H9 (cell line): Measurements from ENCODE around the gene ADCY1. TPM values are rescaled to one million over a fixed set of nuclear protein-coding genes. Genes with fewer than 3 reads are reported as not detected.

Source experiments
- DNase-seq: peaks from one replicate; pipeline ENCODE4 v3.0.0-alpha.2; 2017
- H2AFZ ChIP-seq: one replicate; pipeline ENCODE4 v1.6.1; 2013; ENCODE audit warnings: mild to moderate bottlenecking, low read length, control low read depth, moderate library complexity
- H2AK5ac ChIP-seq: 2 replicates; pipeline ENCODE4 v1.6.1; 2013; ENCODE audit warnings: low read length, control low read depth, mixed read lengths; ENCODE audit not compliant: insufficient read length
- H2BK120ac ChIP-seq: one replicate; pipeline ENCODE4 v1.6.1; 2013; ENCODE audit warnings: low read depth, mild to moderate bottlenecking, low read length, control low read depth, inconsistent platforms; ENCODE audit not compliant: poor library complexity, severe bottlenecking
- H2BK12ac ChIP-seq: 2 replicates; pipeline ENCODE4 v1.6.1; 2013; ENCODE audit warnings: low read length, control low read depth, mixed read lengths, low read depth; ENCODE audit not compliant: insufficient read length
- H2BK15ac ChIP-seq: 2 replicates; pipeline ENCODE4 v1.6.1; 2013; ENCODE audit warnings: low read depth, low read length, control low read depth
- H2BK20ac ChIP-seq: one replicate; pipeline ENCODE4 v1.6.1; 2013; ENCODE audit warnings: low read depth, mild to moderate bottlenecking, low read length, control low read depth, inconsistent platforms; ENCODE audit not compliant: poor library complexity, severe bottlenecking
- H2BK5ac ChIP-seq: 2 replicates; pipeline ENCODE4 v1.6.1; 2013; ENCODE audit warnings: low read length, control low read depth, mixed read lengths; ENCODE audit not compliant: insufficient read length
- H3K14ac ChIP-seq: 2 replicates; pipeline ENCODE4 v1.6.1; 2013; ENCODE audit warnings: low read length, control low read depth; ENCODE audit not compliant: insufficient read depth
- H3K18ac ChIP-seq: 2 replicates; pipeline ENCODE4 v1.6.1; 2013; ENCODE audit warnings: low read depth, mild to moderate bottlenecking, mixed read lengths, low read length, control low read depth; ENCODE audit not compliant: insufficient read length
- H3K23ac ChIP-seq: 2 replicates; pipeline ENCODE4 v1.6.1; 2013; ENCODE audit warnings: low read length, control low read depth, mixed read lengths, low read depth; ENCODE audit not compliant: insufficient read length
- H3K23me2 ChIP-seq: 2 replicates; pipeline ENCODE4 v1.6.1; 2013; ENCODE audit warnings: low read depth, mild to moderate bottlenecking, mixed read lengths, low read length, control low read depth; ENCODE audit not compliant: insufficient read length, poor library complexity, severe bottlenecking
- H3K27ac ChIP-seq: 2 replicates; pipeline ENCODE4 v1.5.1; 2013; ENCODE audit warnings: low read length, control low read depth, mixed read lengths, low read depth; ENCODE audit not compliant: insufficient read length
- H3K27me3 ChIP-seq: 2 replicates; pipeline ENCODE4 v1.6.1; 2013; ENCODE audit warnings: low read length, control low read depth, inconsistent platforms; ENCODE audit not compliant: insufficient read depth
- H3K4ac ChIP-seq: 2 replicates; pipeline ENCODE4 v1.6.1; 2013; ENCODE audit warnings: low read depth, mild to moderate bottlenecking, control low read depth, inconsistent platforms, low read length, moderate library complexity
- H3K4me1 ChIP-seq: 2 replicates; pipeline ENCODE4 v1.6.1; 2013; ENCODE audit warnings: low read length, control low read depth, inconsistent platforms; ENCODE audit not compliant: insufficient read depth
- H3K4me2 ChIP-seq: 2 replicates; pipeline ENCODE4 v1.6.1; 2013; ENCODE audit warnings: low read length, control low read depth, mixed read lengths; ENCODE audit not compliant: insufficient read length, insufficient read depth
- H3K56ac ChIP-seq: 2 replicates; pipeline ENCODE4 v1.6.1; 2013; ENCODE audit warnings: low read depth, mild to moderate bottlenecking, mixed read lengths, low read length, control low read depth; ENCODE audit not compliant: insufficient read length
- H3K79me1 ChIP-seq: 2 replicates; pipeline ENCODE4 v1.6.1; 2013; ENCODE audit warnings: low read depth, mild to moderate bottlenecking, moderate library complexity, low read length, control low read depth, inconsistent platforms; ENCODE audit not compliant: insufficient read depth, poor library complexity, severe bottlenecking
- H3K79me2 ChIP-seq: 2 replicates; pipeline ENCODE4 v1.6.1; 2013; ENCODE audit warnings: low read length, control low read depth, inconsistent platforms; ENCODE audit not compliant: insufficient read depth
- H3K9ac ChIP-seq: 2 replicates; pipeline ENCODE4 v1.6.1; 2013; ENCODE audit warnings: low read length, control low read depth, mixed read lengths; ENCODE audit not compliant: insufficient read length; ENCODE audit errors: extremely low read depth
- H3K9me3 ChIP-seq: one replicate; pipeline ENCODE4 v1.6.1; 2013; ENCODE audit warnings: low read depth, low read length, inconsistent platforms; ENCODE audit not compliant: control insufficient read depth
- H3T11ph ChIP-seq: one replicate; pipeline ENCODE4 v1.6.1; 2013; ENCODE audit warnings: mild to moderate bottlenecking, low read length, control low read depth, inconsistent platforms
- H4K20me1 ChIP-seq: one replicate; pipeline ENCODE4 v1.6.1; 2013; ENCODE audit not compliant: control insufficient read depth, insufficient read length, insufficient read depth
- H4K5ac ChIP-seq: 2 replicates; pipeline ENCODE4 v1.6.1; 2013; ENCODE audit warnings: low read depth, mild to moderate bottlenecking, mixed read lengths, low read length, control low read depth; ENCODE audit not compliant: insufficient read length
- H4K8ac ChIP-seq: replicated peaks from 2 replicates; pipeline ENCODE4 v1.6.1; 2013; ENCODE audit warnings: low read length, control low read depth, mixed read lengths, low read depth; ENCODE audit not compliant: insufficient read length
- H4K91ac ChIP-seq: 2 replicates; pipeline ENCODE4 v1.6.1; 2013; ENCODE audit warnings: low read depth, mild to moderate bottlenecking, moderate library complexity, mixed read lengths, low read length, control low read depth; ENCODE audit not compliant: insufficient read length
- H3K27ac Mint-ChIP-seq, 3 experiments: 2 replicates in 2 of 3; 3 replicates in 1 of 3; pipeline ENCODE4 v1.8.0; 2020 to 2021; ENCODE audit warnings: mixed read lengths in 3 of 3, mild to moderate bottlenecking in 1 of 3, moderate library complexity in 1 of 3
- H3K27me3 Mint-ChIP-seq: 2 replicates; pipeline ENCODE4 v1.8.0; 2021; ENCODE audit warnings: low read depth, mild to moderate bottlenecking, moderate library complexity, mixed read lengths
- H3K36me3 Mint-ChIP-seq, 3 experiments: 2 replicates in 2 of 3; 3 replicates in 1 of 3; pipeline ENCODE4 v1.8.0; 2020 to 2021; ENCODE audit warnings: low read depth in 3 of 3, mixed read lengths in 3 of 3; ENCODE audit not compliant: insufficient read depth in 1 of 3
- H3K4me1 Mint-ChIP-seq, 2 experiments: 2 replicates each; pipeline ENCODE4 v1.8.0; 2020; ENCODE audit warnings: mixed read lengths in 2 of 2
- H3K4me3 Mint-ChIP-seq, 2 experiments: 2 replicates in 1 of 2; 3 replicates in 1 of 2; pipeline ENCODE4 v1.8.0; 2020 to 2021; ENCODE audit warnings: mild to moderate bottlenecking in 2 of 2, mixed read lengths in 2 of 2, moderate library complexity in 1 of 2
- H3K9me3 Mint-ChIP-seq, 2 experiments: 2 replicates in 1 of 2; 3 replicates in 1 of 2; pipeline ENCODE4 v1.8.0; 2020; ENCODE audit warnings: mild to moderate bottlenecking in 2 of 2, mixed read lengths in 2 of 2, moderate library complexity in 1 of 2
- CTCF ChIP-seq: fragments of 200-600 bp; sonication (generic); conservative IDR thresholded peaks from 3 replicates; pipeline ENCODE4 v1.8.0; 2021; ENCODE audit warnings: antibody characterized with exemption, mild to moderate bottlenecking
- WGBS: extraction: QIAGEN DNeasy Blood & Tissue Kit; methylation state at CpG from one replicate; pipeline ENCODE4 v1.1.7; 2013; ENCODE audit warnings: missing lambda C conversion rate, low lambda C conversion rate, mixed read lengths; ENCODE audit not compliant: insufficient read length; ENCODE audit errors: extremely low coverage; 5-methylcytosine and 5-hydroxymethylcytosine counted together
- total RNA-seq: library from RNA; stranded (reverse); gene quantifications from 2 replicates; pipeline ENCODE4 v1.2.1, GENCODE V29; 2021

Gene ADCY1
- total RNA-seq, 1 experiment from 2014 or later = 21.6 TPM

DNA sequence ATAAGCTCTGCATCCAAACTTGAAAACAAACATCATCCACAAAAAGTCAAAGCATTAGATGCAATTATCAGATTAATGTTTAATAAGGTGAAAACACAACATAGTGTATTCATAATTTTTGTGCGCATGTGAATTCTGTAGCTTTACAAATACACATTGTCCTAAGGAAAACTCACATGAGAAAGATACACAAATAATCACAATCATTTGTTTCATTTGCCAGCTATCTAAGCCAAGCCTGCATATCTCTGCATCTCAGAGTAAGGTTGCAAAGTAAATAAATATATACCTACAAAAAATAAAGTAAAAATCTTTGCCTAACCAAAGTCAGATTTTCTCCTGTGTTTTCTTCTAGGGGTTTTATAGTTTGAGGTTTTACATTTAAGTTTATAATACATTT, 57.4 kb downstream of the ADCY1 start:
- H4K8ac ChIP-seq = no peak overlapping the region
- no peak overlapping the region for H2BK120ac ChIP-seq
- H3K9ac ChIP-seq = no peak overlapping the region
- no peak overlapping the region for H4K5ac ChIP-seq
- H3K27me3 ChIP-seq = no peaks in the 10 kb centered on the region
- no peak overlapping the region for H3K56ac ChIP-seq
- no peak overlapping the region for H2AK5ac ChIP-seq
- H3K14ac ChIP-seq = no peak overlapping the region
- H3K4me1 ChIP-seq = no peaks in the 10 kb centered on the region
- H3K36me3 Mint-ChIP-seq = peaks cover 18 to 24% (median 24%) of the 10 kb centered on the region in 3 experiments
- H3K27ac ChIP-seq = no peak overlapping the region
- no peak overlapping the region for H2AFZ ChIP-seq
- H4K20me1 ChIP-seq = no peaks in the 10 kb centered on the region
- no peak overlapping the region for H3K23ac ChIP-seq
- no peak overlapping the region for H2BK12ac ChIP-seq
- no peak for TF ChIP-seq CTCF
- peaks cover 17 to 18% of the 10 kb centered on the region in 2 experiments for H3K9me3 Mint-ChIP-seq
- H2BK5ac ChIP-seq = no peak overlapping the region
- no peak for DNase-seq
- H2BK20ac ChIP-seq = no peak overlapping the region
- peaks cover 6 to 10% of the 10 kb centered on the region in 2 experiments; a peak in 3 of 4 replicates for H3K4me1 Mint-ChIP-seq
- H3K23me2 ChIP-seq = no peaks in the 10 kb centered on the region
- H2BK15ac ChIP-seq = no peak overlapping the region
- H3K18ac ChIP-seq = no peak overlapping the region
- H3K79me1 ChIP-seq = no peaks in the 10 kb centered on the region
- H3K4ac ChIP-seq = no peak overlapping the region
- no CpG with 5 or more reads among the region's 1 CpG for WGBS
- H3K27ac Mint-ChIP-seq = no peak overlapping the region
- no peak overlapping the region for H3K4me3 Mint-ChIP-seq
- no peak overlapping the region for H4K91ac ChIP-seq
- no peak overlapping the region for H3K4me2 ChIP-seq
- no peaks in the 10 kb centered on the region for H3K27me3 Mint-ChIP-seq
- no peak overlapping the region for H3T11ph ChIP-seq
- no peaks in the 10 kb centered on the region for H3K9me3 ChIP-seq
- no peaks in the 10 kb centered on the region for H3K79me2 ChIP-seq
